KMS-11 (cell line): Measurements from ENCODE around the gene AFTPH.

Experiments
- H2AFZ ChIP-seq: fragments of 200-600 bp; sonication (generic); 2 replicates; pipeline ENCODE4 v1.6.1; 2016; ENCODE audit warnings: antibody characterized with exemption, mixed run types, low read depth
- H3K27ac ChIP-seq: fragments of 200-600 bp; sonication (generic); 2 replicates; pipeline ENCODE4 v1.6.1; 2016; ENCODE audit warnings: mild to moderate bottlenecking, mixed run types
- H3K27me3 ChIP-seq: fragments of 200-600 bp; sonication (generic); 2 replicates; pipeline ENCODE4 v1.6.1; 2017; ENCODE audit warnings: mild to moderate bottlenecking, low read depth, mixed run types, moderate library complexity; ENCODE audit not compliant: insufficient read depth
- H3K36me3 ChIP-seq: fragments of 200-600 bp; sonication (generic); 2 replicates; pipeline ENCODE4 v1.6.1; 2017; ENCODE audit warnings: mild to moderate bottlenecking, mixed run types; ENCODE audit not compliant: insufficient read depth
- H3K4me1 ChIP-seq: fragments of 200-600 bp; sonication (generic); 2 replicates; pipeline ENCODE4 v1.6.1; 2016; ENCODE audit warnings: mild to moderate bottlenecking, low read depth, mixed run types; ENCODE audit not compliant: poor library complexity, severe bottlenecking
- H3K4me2 ChIP-seq: fragments of 200-600 bp; sonication (generic); 2 replicates; pipeline ENCODE4 v1.7.0; 2016; ENCODE audit warnings: mild to moderate bottlenecking, mixed run types
- H3K4me3 ChIP-seq: fragments of 200-600 bp; sonication (generic); IDR thresholded peaks from 2 replicates; pipeline ENCODE4 v1.6.1; 2017; ENCODE audit warnings: low read depth, low read length, mixed read lengths; ENCODE audit not compliant: insufficient read depth
- H3K79me2 ChIP-seq: fragments of 200-600 bp; sonication (generic); 2 replicates; pipeline ENCODE4 v1.6.1; 2016; ENCODE audit warnings: low read depth, mixed run types; ENCODE audit not compliant: insufficient read depth
- H3K9ac ChIP-seq: fragments of 200-600 bp; sonication (generic); 2 replicates; pipeline ENCODE4 v1.6.1; 2016; ENCODE audit warnings: mild to moderate bottlenecking, mixed run types
- H4K20me1 ChIP-seq: fragments of 200-600 bp; sonication (generic); 2 replicates; pipeline ENCODE4 v1.6.1; 2016; ENCODE audit warnings: mild to moderate bottlenecking, mixed run types; ENCODE audit not compliant: insufficient read depth
- TF ChIP-seq, protein P1 (sequence below): fragments of 200-600 bp; sonication (generic); conservative IDR thresholded peaks from 2 replicates; pipeline ENCODE4 v1.6.1; 2017; ENCODE audit warnings: low read depth, mild to moderate bottlenecking, antibody characterized with exemption, low read length, moderate library complexity, mixed read lengths

The AFTPH gene

DNA sequence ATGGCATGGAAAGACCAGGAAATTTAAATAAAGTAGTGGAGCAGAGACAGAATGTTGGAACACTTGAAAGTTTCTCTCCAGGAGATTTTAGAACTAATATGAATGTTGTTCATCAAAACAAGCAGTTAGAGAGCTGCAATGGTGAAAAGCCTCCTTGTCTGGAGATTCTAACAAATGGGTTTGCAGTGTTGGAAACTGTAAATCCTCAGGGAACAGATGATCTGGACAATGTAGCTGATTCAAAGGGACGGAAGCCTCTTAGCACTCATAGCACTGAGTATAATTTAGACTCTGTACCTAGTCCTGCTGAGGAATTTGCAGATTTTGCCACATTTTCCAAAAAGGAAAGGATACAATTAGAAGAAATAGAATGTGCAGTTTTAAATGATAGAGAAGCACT lies 27.7 kb downstream of the AFTPH start:
- no peaks in the 10 kb centered on the region for H3K79me2 ChIP-seq
- H3K4me2 ChIP-seq: no peak overlapping the region
- H3K9ac ChIP-seq: no peak overlapping the region
- H3K27me3 ChIP-seq: no peaks in the 10 kb centered on the region
- H4K20me1 ChIP-seq: no peaks in the 10 kb centered on the region
- TF ChIP-seq, protein P1, sequence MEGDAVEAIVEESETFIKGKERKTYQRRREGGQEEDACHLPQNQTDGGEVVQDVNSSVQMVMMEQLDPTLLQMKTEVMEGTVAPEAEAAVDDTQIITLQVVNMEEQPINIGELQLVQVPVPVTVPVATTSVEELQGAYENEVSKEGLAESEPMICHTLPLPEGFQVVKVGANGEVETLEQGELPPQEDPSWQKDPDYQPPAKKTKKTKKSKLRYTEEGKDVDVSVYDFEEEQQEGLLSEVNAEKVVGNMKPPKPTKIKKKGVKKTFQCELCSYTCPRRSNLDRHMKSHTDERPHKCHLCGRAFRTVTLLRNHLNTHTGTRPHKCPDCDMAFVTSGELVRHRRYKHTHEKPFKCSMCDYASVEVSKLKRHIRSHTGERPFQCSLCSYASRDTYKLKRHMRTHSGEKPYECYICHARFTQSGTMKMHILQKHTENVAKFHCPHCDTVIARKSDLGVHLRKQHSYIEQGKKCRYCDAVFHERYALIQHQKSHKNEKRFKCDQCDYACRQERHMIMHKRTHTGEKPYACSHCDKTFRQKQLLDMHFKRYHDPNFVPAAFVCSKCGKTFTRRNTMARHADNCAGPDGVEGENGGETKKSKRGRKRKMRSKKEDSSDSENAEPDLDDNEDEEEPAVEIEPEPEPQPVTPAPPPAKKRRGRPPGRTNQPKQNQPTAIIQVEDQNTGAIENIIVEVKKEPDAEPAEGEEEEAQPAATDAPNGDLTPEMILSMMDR: no peak
- no peaks in the 10 kb centered on the region for H3K36me3 ChIP-seq
- H3K27ac ChIP-seq: no peak overlapping the region
- peaks cover 3% of the 10 kb centered on the region for H3K4me1 ChIP-seq
- no peak overlapping the region for H2AFZ ChIP-seq
- H3K4me3 ChIP-seq: no peak overlapping the region

DNA sequence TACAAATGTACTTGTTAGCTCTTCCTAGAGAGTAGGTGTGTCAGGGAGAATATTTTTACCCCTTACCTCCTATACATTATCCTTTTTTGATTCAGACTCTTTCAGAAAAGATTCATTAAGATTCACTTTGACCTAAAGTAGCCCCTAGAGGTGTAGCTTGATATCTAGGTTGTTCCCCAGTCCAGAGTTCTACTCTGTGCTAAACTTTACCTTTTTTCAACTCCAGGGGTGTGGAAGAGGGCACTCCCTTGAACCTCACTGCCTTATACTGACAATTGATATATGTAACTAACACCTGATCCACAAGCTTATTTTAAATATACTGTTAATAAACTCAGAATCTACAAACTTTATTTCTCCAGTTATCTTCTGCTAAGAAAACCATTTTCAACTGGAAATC lies 30.0 kb downstream of the AFTPH start:
- H3K27ac ChIP-seq: no peak overlapping the region
- no peaks in the 10 kb centered on the region for H4K20me1 ChIP-seq

DNA sequence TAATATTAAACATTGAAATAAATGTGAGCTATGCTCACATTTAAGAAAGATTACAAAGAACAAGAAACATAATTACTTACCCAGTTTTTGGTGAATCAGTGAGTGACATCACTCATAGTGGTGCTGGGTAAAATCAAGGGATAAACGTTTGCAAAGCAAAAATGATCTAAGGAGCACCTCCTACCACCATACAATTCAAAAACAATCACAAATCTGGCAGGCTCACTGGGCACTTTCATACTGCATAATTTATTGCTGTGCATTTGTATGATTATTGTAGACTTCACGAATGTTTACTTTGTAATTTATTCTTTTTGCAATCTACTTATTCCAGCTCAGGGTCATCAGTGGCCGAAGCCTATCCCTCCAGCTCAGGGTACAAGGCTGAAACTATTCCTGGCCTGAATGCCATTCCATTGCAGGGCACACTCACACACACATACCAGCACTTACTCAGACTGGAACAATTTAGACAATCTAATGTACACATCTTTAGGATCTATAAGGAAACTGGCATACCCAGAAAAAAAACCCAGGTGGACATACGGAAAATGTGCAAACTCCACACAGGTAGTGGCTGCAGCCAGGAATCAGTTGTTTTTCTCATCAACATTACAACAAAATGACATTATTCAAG lies 34.4 kb downstream of the AFTPH start:
- H3K79me2 ChIP-seq: no peaks in the 10 kb centered on the region
- TF ChIP-seq, protein P1: no peak
- no peaks in the 10 kb centered on the region for H3K27me3 ChIP-seq
- H3K27ac ChIP-seq: no peak overlapping the region
- H2AFZ ChIP-seq: no peak overlapping the region
- no peak overlapping the region for H3K4me2 ChIP-seq
- H4K20me1 ChIP-seq: no peaks in the 10 kb centered on the region
- no peak overlapping the region for H3K9ac ChIP-seq
- H3K36me3 ChIP-seq: no peaks in the 10 kb centered on the region
- no peak overlapping the region for H3K4me3 ChIP-seq
- H3K4me1 ChIP-seq: peaks cover 22% of the 10 kb centered on the region

More for the DNA sequence above, 30.0 kb downstream of the AFTPH start:
- no peak overlapping the region for H2AFZ ChIP-seq
- TF ChIP-seq, protein P1: no peak; the same call in 1 of the 2 replicates
- no peaks in the 10 kb centered on the region for H3K79me2 ChIP-seq
- H3K4me3 ChIP-seq: no peak overlapping the region
- H3K27me3 ChIP-seq: no peaks in the 10 kb centered on the region
- H3K4me2 ChIP-seq: no peak overlapping the region
- no peaks in the 10 kb centered on the region for H3K36me3 ChIP-seq
- no peak overlapping the region for H3K9ac ChIP-seq
- peaks cover 3% of the 10 kb centered on the region for H3K4me1 ChIP-seq

DNA sequence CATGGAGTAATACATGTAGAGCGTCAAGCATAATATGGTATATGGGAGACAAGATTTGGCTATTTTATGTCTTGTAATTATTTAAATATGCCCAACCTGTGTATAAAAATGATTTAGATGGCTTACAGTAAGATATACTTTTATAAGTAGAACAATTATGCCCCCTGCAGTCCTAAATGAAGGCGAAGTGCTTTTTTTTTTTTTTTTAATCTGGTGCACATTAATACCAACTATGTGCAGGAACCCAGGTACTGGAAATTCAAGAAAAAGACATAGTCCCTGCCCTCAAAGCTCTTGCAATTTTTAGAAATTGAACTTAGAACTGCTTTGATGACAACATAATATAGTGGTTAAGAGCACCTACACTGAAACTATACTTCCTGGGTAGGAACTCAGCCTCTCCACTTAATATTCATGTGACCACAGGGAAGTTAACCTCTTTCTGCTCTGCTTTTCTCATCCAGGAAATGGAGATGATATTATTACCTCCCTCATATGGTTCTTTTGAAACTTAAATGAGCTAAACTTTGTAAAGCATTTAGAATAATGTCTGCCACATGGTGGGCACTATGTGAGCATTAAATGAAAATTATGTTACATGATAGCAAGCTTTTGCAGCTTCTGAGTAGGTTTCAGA lies 38.1 kb downstream of the AFTPH start:
- H4K20me1 ChIP-seq: no peaks in the 10 kb centered on the region
- peaks cover 6% of the 10 kb centered on the region; the same call in 1 of the 2 replicates for H3K79me2 ChIP-seq
- no peak overlapping the region for H3K9ac ChIP-seq
- no peak overlapping the region for H3K27ac ChIP-seq
- H3K4me2 ChIP-seq: 0 out of 2 replicates have a peak overlapping the region, but pooled peaks have one; percentile 12
- H3K4me1 ChIP-seq: peaks cover 19% of the 10 kb centered on the region
- TF ChIP-seq, protein P1: peak; percentile 36; the same call in 1 of the 2 replicates
- no peaks in the 10 kb centered on the region for H3K36me3 ChIP-seq
- H3K27me3 ChIP-seq: no peaks in the 10 kb centered on the region
- H3K4me3 ChIP-seq: no peak overlapping the region
- no peak overlapping the region for H2AFZ ChIP-seq
